ENCODE results near the gene RAB42. TPM values are rescaled to one million over a fixed set of nuclear protein-coding genes. Genes with fewer than 3 reads are reported as not detected.
"Not testable (repeated sequence)": the region's sequence is repeated elsewhere in the genome, so short reads cannot be mapped to it uniquely, and the experiment has no call there.

The RAB42 gene
- total RNA-seq, 2 donors from 2014 or later: 3.0 to 4.7 TPM

- DNase-seq (peak; percentile 61 to 70), ATAC-seq (peak; percentile 63)
Observed at GRCh38 chr1:28580722-28581530, 11.1 kb upstream of the RAB42 start.

GRCh38 chr1:28581531-28582247 is 10.4 kb upstream of the RAB42 start:
- intact Hi-C loops (cut with DNase I, micrococcal nuclease): no loop called here
- ATAC-seq: peak; percentile 92
- peak; percentile 96 to 97 for DNase-seq

More at GRCh38 chr1:28580722-28581530, 11.1 kb upstream of the RAB42 start:
- intact Hi-C loops (cut with DNase I, micrococcal nuclease): no loop called here

GRCh38 chr1:28582248-28582615 is 9.8 kb upstream of the RAB42 start:
- DNase-seq (no peak), ATAC-seq (peak; percentile 23)
- intact Hi-C loops (cut with DNase I, micrococcal nuclease): no loop called here

GRCh38 chr1:28586585-28587391 is 5.3 kb upstream of the RAB42 start:
- intact Hi-C loops (cut with DNase I, micrococcal nuclease); ATAC-seq; DNase-seq: not testable (repeated sequence)

DNA sequence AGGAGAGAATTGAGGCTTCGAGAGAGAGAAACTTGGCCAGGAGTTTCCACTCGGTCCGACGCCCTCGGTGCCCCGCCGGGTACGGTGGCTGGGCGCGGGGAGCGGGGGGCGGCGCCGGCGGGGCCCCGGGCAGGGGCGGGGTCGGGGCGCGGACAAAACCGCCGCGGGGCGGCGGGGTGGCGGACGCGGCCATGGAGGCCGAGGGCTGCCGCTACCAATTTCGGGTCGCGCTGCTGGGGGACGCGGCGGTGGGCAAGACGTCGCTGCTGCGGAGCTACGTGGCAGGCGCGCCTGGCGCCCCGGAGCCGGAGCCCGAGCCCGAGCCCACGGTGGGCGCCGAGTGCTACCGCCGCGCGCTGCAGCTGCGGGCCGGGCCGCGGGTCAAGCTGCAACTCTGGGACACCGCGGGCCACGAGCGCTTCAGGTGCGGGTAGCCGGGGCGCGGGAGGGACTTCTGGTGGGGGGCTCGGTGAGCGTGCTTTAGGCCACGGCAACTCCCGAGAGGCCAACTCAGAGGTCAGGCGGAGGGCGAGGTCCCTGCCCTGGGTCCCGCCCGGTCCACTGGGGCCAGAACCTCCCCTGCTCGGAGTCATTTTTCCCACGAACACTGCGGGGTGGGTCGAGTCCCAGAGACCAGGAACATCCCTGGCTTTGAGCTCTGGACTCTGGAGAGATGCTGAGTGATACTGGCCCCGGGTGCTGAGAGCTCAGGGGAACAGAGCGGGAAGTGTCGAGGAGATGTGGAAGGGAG is 431 bp downstream of the RAB42 start:
- intact Hi-C loops (cut with DNase I, micrococcal nuclease): no loop called here
- ATAC-seq (peak; percentile 22), DNase-seq (peak in 1 of 2 donors; percentile 31)

GRCh38 chr1:28593988-28594356 is 1.9 kb downstream of the RAB42 start:
- ATAC-seq; intact Hi-C loops (cut with DNase I, micrococcal nuclease); DNase-seq: not testable (repeated sequence)

- DNase-seq; ATAC-seq; intact Hi-C loops (cut with DNase I, micrococcal nuclease): not testable (repeated sequence)
Observed at GRCh38 chr1:28594686-28595411, 2.8 kb downstream of the RAB42 start.

DNA sequence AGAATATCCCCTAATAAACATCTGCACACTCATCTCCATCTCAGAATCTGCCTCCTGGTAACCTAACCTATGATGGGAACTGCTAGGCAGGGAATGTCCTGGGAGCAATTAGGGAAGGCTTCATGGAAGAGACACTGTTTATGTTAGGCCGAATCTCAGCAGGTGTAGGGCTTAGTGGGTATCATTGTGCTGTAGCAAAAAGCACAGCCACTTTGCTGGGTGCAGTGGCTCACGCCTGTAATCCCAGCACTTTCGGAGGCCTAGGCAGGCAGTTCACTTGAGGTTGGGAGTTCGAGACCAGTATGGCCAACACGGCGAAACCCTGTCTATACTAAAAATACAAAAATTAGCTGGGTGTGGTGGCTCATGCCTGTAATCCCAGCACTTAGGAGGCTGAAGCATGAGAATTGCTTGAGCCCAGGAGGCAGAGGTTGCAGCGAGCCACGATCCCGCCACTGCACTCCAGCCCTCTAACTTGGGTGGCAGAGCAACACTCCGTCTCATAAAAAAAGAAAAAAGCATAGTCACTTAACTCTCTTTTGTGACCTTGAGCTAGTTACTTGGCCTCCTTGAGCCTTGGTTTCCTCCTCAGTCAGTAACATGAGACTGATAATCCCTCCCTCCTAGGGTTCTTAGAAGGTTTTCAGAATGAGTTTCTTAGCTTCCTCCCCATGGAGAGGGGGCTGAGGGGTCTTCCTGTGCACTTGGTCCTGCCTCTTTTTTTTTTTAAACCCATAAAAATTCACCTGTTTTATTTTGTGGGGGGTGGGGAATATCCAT is 3.5 kb downstream of the RAB42 start:
- intact Hi-C loops (cut with DNase I, micrococcal nuclease): no loop called here
- no peak for DNase-seq
- ATAC-seq: no peak

GRCh38 chr1:28596276-28596675 is 4.2 kb downstream of the RAB42 start:
- ATAC-seq; intact Hi-C loops (cut with DNase I, micrococcal nuclease); DNase-seq: not testable (repeated sequence)

GRCh38 chr1:28601696-28602095 is 9.6 kb downstream of the RAB42 start:
- DNase-seq (no peak), ATAC-seq (no peak)
- intact Hi-C loops (cut with DNase I, micrococcal nuclease): loop anchor here (2.0 to 10.0 kb wide), 2 partner anchors 83 to 87 kb away; no protein-coding TSS in a partner anchor

DNA sequence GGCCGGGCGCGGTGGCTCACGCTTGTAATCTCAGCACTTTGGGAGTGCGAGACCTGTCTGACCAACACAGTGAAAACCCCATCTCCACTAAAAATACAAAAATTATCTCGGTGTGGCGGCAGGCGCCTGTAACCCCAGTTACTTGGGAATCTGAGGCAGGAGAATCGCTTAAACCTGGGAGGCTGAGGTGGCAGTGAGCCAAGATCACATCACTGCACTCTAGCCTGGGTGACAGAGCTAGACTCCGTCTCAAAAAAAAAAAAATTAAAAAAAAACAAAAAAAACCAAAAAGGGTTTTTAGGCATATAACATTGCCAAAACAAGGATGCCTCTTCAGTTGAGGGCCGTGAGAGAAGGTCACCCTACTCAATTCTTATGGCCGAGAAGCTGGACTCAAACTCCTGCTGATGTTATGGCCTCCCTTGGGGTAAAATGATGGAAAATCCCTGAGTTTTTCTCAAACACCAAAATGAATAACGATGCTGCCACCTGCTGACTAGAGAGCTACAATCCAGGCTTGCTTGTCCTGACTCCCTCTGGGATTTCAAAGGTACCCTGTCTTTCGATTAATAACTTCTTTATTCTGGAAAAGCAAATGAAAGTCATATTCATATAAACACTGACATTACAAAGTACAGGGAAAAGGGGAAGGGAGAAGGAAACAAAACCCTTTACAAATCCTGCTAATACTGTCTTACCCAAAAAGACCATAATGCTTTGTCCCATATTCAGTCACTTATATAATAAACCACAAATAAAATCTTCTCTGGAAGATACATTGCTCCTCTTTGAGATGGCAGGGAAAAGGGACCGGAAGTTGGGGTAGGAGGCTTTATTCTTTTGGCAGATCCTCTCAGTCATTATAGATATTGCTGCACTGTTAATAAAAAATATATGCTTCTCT is 10.7 kb downstream of the RAB42 start:
- intact Hi-C loops (cut with DNase I, micrococcal nuclease): loop anchor here (2.0 to 10.0 kb wide), 2 partner anchors 84 to 88 kb away; no protein-coding TSS in a partner anchor
- peak; percentile 76 for ATAC-seq

DNA sequence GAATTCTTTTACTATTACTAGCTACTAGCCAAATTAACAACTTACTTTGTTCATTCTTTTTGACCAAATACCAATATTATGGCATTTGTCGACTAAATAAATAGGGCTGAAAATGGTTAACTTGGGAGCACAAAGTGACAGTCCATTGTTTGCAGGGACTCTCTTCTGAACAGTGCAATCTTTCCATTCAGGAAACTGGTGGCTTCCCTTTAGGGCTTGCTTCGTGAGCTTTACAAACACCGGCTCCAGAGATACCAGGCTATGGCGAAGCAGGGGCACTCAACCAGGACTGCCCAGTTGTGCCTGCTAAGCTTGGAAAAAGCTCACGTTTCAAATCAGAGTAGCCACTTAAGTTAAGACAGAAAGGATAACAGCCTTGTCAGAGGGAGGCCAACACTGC is 12.3 kb downstream of the RAB42 start:
- no peak for ATAC-seq
- DNase-seq: no peak
- intact Hi-C loops (cut with DNase I, micrococcal nuclease): loop anchor here in 1 of 2 donors (10.0 kb wide), 1 partner anchor 90 kb away; no protein-coding TSS in a partner anchor

More for the DNA sequence above, 10.7 kb downstream of the RAB42 start:
- peak; percentile 35 to 66 for DNase-seq

- DNase-seq (no peak), ATAC-seq (no peak)
- intact Hi-C loops (cut with DNase I, micrococcal nuclease): loop anchor here in 1 of 2 donors (10.0 kb wide), 1 partner anchor 90 kb away; no protein-coding TSS in a partner anchor
Observed at GRCh38 chr1:28604962-28605361, 12.9 kb downstream of the RAB42 start.

- DNase-seq: no peak
- ATAC-seq: no peak
- intact Hi-C loops (cut with DNase I, micrococcal nuclease): loop anchor here in 1 of 2 donors (10.0 kb wide), 1 partner anchor 92 kb away; no protein-coding TSS in a partner anchor
Observed at GRCh38 chr1:28606771-28607170, 14.7 kb downstream of the RAB42 start.

GRCh38 chr1:28613175-28613574 is 21.1 kb downstream of the RAB42 start:
- intact Hi-C loops (cut with DNase I, micrococcal nuclease): no loop called here
- ATAC-seq (no peak), DNase-seq (no peak)

GRCh38 chr1:28631713-28632112 is 39.6 kb downstream of the RAB42 start:
- ATAC-seq: no peak
- intact Hi-C loops (cut with DNase I, micrococcal nuclease): no loop called here
- no peak for DNase-seq

Measured in left colon (tissue), 2 donors.